Right lobe of liver (tissue), 4 donors: Measurements from ENCODE around the gene CPLX3.

Experiments
- CTCF ChIP-seq, 4 donors: fragments of 200-600 bp in 3 of 4; fragments of 450-650 bp in 1 of 4; IDR thresholded peaks; one replicate each; pipeline versions ENCODE4 v1.5.1 to v1.8.0; 2016 to 2022; ENCODE audit warnings: antibody characterized with exemption in 4 of 4, mild to moderate bottlenecking in 2 of 4
- POLR2A ChIP-seq: fragments of 450-650 bp; IDR thresholded peaks from one replicate; pipeline ENCODE4 v1.6.1; 2017; ENCODE audit warnings: antibody characterized with exemption, mild to moderate bottlenecking
- donor health status: DM: no; HTN: no; CAD: no.
- donor health status: DM: no; HTN: no; CAD: no.
- donor health status: DM: no; HTN: yes; CAD: no.

GRCh38 chr15:74843891-74844299, 17.5 kb downstream of the CPLX3 start:
- no peak for TF ChIP-seq CTCF (IDR thresholded peaks at IDR 0.05)
- no peak for TF ChIP-seq POLR2A
